Measurements from ENCODE around the gene CDCA8. TPM values are rescaled to one million over a fixed set of nuclear protein-coding genes. Genes with fewer than 3 reads are reported as not detected.

The CDCA8 gene
- total and polyA plus RNA-seq, 2 of the 8 experiments (the other 6 are each of a cell fraction or from before 2014, with no cell fraction given) = 43.9 to 46.2 TPM

GRCh38 chr1:37660664-37661063, 31.7 kb upstream of the CDCA8 start:
- Histone ChIP-seq H3K79me1 (ENCODE audit: low read depth, low read length) (no peaks in the 10 kb centered on the region), H3K56ac (replicated peaks; ENCODE audit: insufficient read length, low read depth, low read length) (no peak overlapping the region), H4K8ac (ENCODE audit: extremely low read depth, insufficient read depth, low read length) (no peak overlapping the region; the same call in 1 of the 2 replicates), H3K27me3 (replicated peaks in 1 of 4; ENCODE audit: control insufficient read depth in 3 of 4, extremely low read depth in 1 of 4, insufficient read depth in 3 of 4, low read length in 3 of 4) (peaks cover 0 to 3% (median 0%) of the 10 kb centered on the region in 4 experiments; a peak in 1 of 7 replicates), H3K4me3 (ENCODE audit: extremely low read depth in 1 of 4, insufficient read depth in 2 of 4, low read depth in 3 of 4, low read length in 4 of 4) (peak overlapping the region in 2 of 4 experiments; percentile 14 to 38; a peak in 4 of 8 replicates), H4K5ac (ENCODE audit: insufficient read length, low read depth, low read length) (no peak overlapping the region), H3K36me3 (ENCODE audit: control insufficient read depth in 2 of 4, insufficient read depth in 4 of 4, low read length in 3 of 4) (no peaks in the 10 kb centered on the region), H3K4me1 (replicated peaks in 1 of 4; ENCODE audit: control insufficient read depth in 3 of 4, insufficient read depth in 4 of 4, low read length in 3 of 4) (peaks cover 0 to 30% (median 22%) of the 10 kb centered on the region in 4 experiments; a peak in 6 of 7 replicates), H3K9ac (replicated peaks in 1 of 4; ENCODE audit: extremely low read depth in 1 of 4, low read depth in 3 of 4, low read length in 3 of 4) (no peak overlapping the region), H2BK15ac (ENCODE audit: low read length) (no peak overlapping the region; the same call in 1 of the 2 replicates), H2BK20ac (ENCODE audit: low read length) (no peak overlapping the region), H3K23me2 (ENCODE audit: low read depth, low read length) (no peaks in the 10 kb centered on the region; the same call in none of the 2 replicates), H3K4ac (replicated peaks; ENCODE audit: insufficient read length, low read depth, low read length) (no peak overlapping the region), H2BK5ac (ENCODE audit: low read depth, low read length) (no peak overlapping the region; the same call in 1 of the 2 replicates), H2AK5ac (ENCODE audit: low read depth, low read length) (no peak overlapping the region), H3K4me2 (ENCODE audit: insufficient read depth in 1 of 2, low read depth in 2 of 2, low read length in 2 of 2) (peak overlapping the region; percentile 52 to 55; a peak in 3 of 4 replicates), H2BK120ac (replicated peaks; ENCODE audit: low read depth, low read length) (no peak overlapping the region), H2BK12ac (ENCODE audit: low read depth, low read length) (no peak overlapping the region), H3K14ac (ENCODE audit: insufficient read length) (no peak overlapping the region), H3K23ac (ENCODE audit: insufficient read length) (no peak overlapping the region), H2AFZ (ENCODE audit: low read length) (0 out of 2 replicates have a peak overlapping the region, but pooled peaks have one; percentile 43), H4K91ac (replicated peaks; ENCODE audit: insufficient read length, low read length) (no peak overlapping the region), H3K18ac (ENCODE audit: extremely low read depth, low read length) (no peak overlapping the region; the same call in 1 of the 2 replicates), H4K20me1 (replicated peaks in 1 of 2; ENCODE audit: control insufficient read depth in 1 of 2, insufficient read depth in 2 of 2, low read length in 2 of 2) (no peaks in the 10 kb centered on the region), H3K27ac (ENCODE audit: low read depth, low read length) (no peak overlapping the region), H3K9me3 (ENCODE audit: insufficient read depth in 2 of 2, low read depth in 1 of 2, low read length in 1 of 2) (no peaks in the 10 kb centered on the region), H3K79me2 (ENCODE audit: control insufficient read depth in 1 of 2, insufficient read depth in 2 of 2, low read length in 2 of 2) (no peaks in the 10 kb centered on the region)
- TF ChIP-seq YY1 (IDR thresholded peaks at IDR 0.05; ENCODE audit: low read depth, low read length) (no peak), EZH2 (IDR thresholded peaks at IDR 0.05; ENCODE audit: low read depth, low read length, severe bottlenecking) (peak; percentile 28), SRF (IDR thresholded peaks at IDR 0.05; ENCODE audit: low read depth, low read length) (no peak), ASH2L (IDR thresholded peaks at IDR 0.05; ENCODE audit: low read length) (peak; percentile 17)
- CTCF ChIA-PET (ENCODE audit: partially characterized antibody) = interaction anchor here (0.7 to 8.4 kb wide), 10 partner anchors 10 to 1258 kb away, joined by 3 to 59 read pairs (median 3); no protein-coding TSS in a partner anchor
- DNase-seq (ENCODE audit: low read depth in 1 of 2, low spot score in 2 of 2) (peak in 1 of 2 experiments; percentile 54), FAIRE-seq (no peak)
- 30% methylated on average over 10 of the region's 10 CpGs; no CpG with 5 or more reads in 1 of the 2 experiments for WGBS, 2 experiments (ENCODE audit: extremely low coverage in 1 of 2, insufficient coverage in 1 of 2, insufficient read length in 1 of 2, insufficient replicate concordance in 2 of 2, low coverage in 1 of 2, low lambda C conversion rate in 2 of 2, missing lambda C conversion rate in 1 of 2)
- POLR2A ChIA-PET (ENCODE audit: partially characterized antibody) = interaction anchor here (1.1 to 1.3 kb wide), 4 partner anchors 10 to 53 kb away, joined by 3 to 4 read pairs (median 3); a partner anchor contains a TSS

Measured in H1 (cell line).